Trophoblast cell (in vitro differentiated cells and primary cell): ENCODE measurements around the gene CCDC127.

ENCODE experiments used
- DNase-seq, 2 donors: peaks; one replicate each; pipeline ENCODE4 v3.0.0-alpha.2; 2016
- H2AFZ ChIP-seq: 2 replicates; pipeline ENCODE4 v1.6.1; 2013; ENCODE audit warnings: low read length, moderate library complexity, mild to moderate bottlenecking; ENCODE audit not compliant: insufficient read depth, poor library complexity
- H2AK5ac ChIP-seq: 2 replicates; pipeline ENCODE4 v1.6.1; 2013; ENCODE audit warnings: mild to moderate bottlenecking, low read length
- H2BK120ac ChIP-seq: 2 replicates; pipeline ENCODE4 v1.6.1; 2013; ENCODE audit warnings: low read length, mild to moderate bottlenecking, moderate library complexity; ENCODE audit not compliant: insufficient read depth, poor library complexity
- H2BK12ac ChIP-seq: 2 replicates; pipeline ENCODE4 v1.6.1; 2013; ENCODE audit warnings: mild to moderate bottlenecking, low read length, moderate library complexity
- H2BK5ac ChIP-seq: 2 replicates; pipeline ENCODE4 v1.6.1; 2013; ENCODE audit warnings: low read length, low read depth, moderate library complexity, mild to moderate bottlenecking; ENCODE audit not compliant: poor library complexity
- H3K14ac ChIP-seq: 2 replicates; pipeline ENCODE4 v1.6.1; 2013; ENCODE audit warnings: mild to moderate bottlenecking, low read length
- H3K18ac ChIP-seq: 2 replicates; pipeline ENCODE4 v1.6.1; 2013; ENCODE audit warnings: mild to moderate bottlenecking, low read length
- H3K23ac ChIP-seq: 2 replicates; pipeline ENCODE4 v1.6.1; 2013; ENCODE audit warnings: low read length
- H3K27ac ChIP-seq: 2 replicates; pipeline ENCODE4 v1.5.1; 2013; ENCODE audit warnings: low read depth, mild to moderate bottlenecking, inconsistent platforms, low read length, moderate library complexity
- H3K27me3 ChIP-seq: 2 replicates; pipeline ENCODE4 v1.6.1; 2013; ENCODE audit warnings: inconsistent platforms, mild to moderate bottlenecking, low read length, moderate library complexity; ENCODE audit not compliant: insufficient read depth
- H3K36me3 ChIP-seq, 2 experiments: 1 replicate in 1 of 2; 2 replicates in 1 of 2; pipeline ENCODE4 v1.6.1; 2013; ENCODE audit warnings: low read length in 2 of 2, mild to moderate bottlenecking in 2 of 2, moderate library complexity in 1 of 2; ENCODE audit not compliant: insufficient read depth in 2 of 2, control insufficient read depth in 1 of 2
- H3K4ac ChIP-seq: 2 replicates; pipeline ENCODE4 v1.6.1; 2013; ENCODE audit warnings: low read depth, mild to moderate bottlenecking, low read length, moderate library complexity
- H3K4me1 ChIP-seq, 2 experiments: 1 replicate in 1 of 2; 2 replicates in 1 of 2; pipeline ENCODE4 v1.6.1; 2013; ENCODE audit warnings: low read length in 2 of 2, mild to moderate bottlenecking in 2 of 2, moderate library complexity in 1 of 2; ENCODE audit not compliant: insufficient read depth in 2 of 2, control insufficient read depth in 1 of 2
- H3K4me2 ChIP-seq: 2 replicates; pipeline ENCODE4 v1.6.1; 2013; ENCODE audit warnings: inconsistent platforms, mild to moderate bottlenecking, low read length, moderate library complexity
- H3K4me3 ChIP-seq: 2 replicates; pipeline ENCODE4 v1.5.1; 2013; ENCODE audit warnings: mild to moderate bottlenecking, low read depth, low read length, inconsistent platforms
- H3K79me1 ChIP-seq: one replicate; pipeline ENCODE4 v1.6.1; 2013; ENCODE audit warnings: low read length
- H3K79me2 ChIP-seq: 2 replicates; pipeline ENCODE4 v1.6.1; 2013; ENCODE audit warnings: low read length, mild to moderate bottlenecking; ENCODE audit not compliant: control insufficient read depth, insufficient read depth, poor library complexity
- H3K9ac ChIP-seq: 2 replicates; pipeline ENCODE4 v1.6.1; 2013; ENCODE audit warnings: mild to moderate bottlenecking, low read length
- H3K9me3 ChIP-seq: 2 replicates; pipeline ENCODE4 v1.6.1; 2013; ENCODE audit warnings: low read depth, mild to moderate bottlenecking, control low read depth, inconsistent platforms, low read length; ENCODE audit not compliant: insufficient read depth
- H4K12ac ChIP-seq: 2 replicates; pipeline ENCODE4 v1.6.1; 2013; ENCODE audit warnings: low read depth, mild to moderate bottlenecking, low read length, moderate library complexity
- H4K8ac ChIP-seq: 2 replicates; pipeline ENCODE4 v1.6.1; 2013; ENCODE audit warnings: low read depth, mild to moderate bottlenecking, low read length, moderate library complexity
- H4K91ac ChIP-seq: one replicate; pipeline ENCODE4 v1.6.1; 2013; ENCODE audit warnings: low read depth, mild to moderate bottlenecking, low read length, moderate library complexity
- WGBS: extraction: QIAGEN DNeasy Blood & Tissue Kit; methylation state at CpG from one replicate; pipeline ENCODE4 v1.1.7; 2013; ENCODE audit warnings: missing lambda C conversion rate; ENCODE audit not compliant: insufficient read length, insufficient coverage; ENCODE audit errors: extremely low coverage; 5-methylcytosine and 5-hydroxymethylcytosine counted together

The CCDC127 gene

GRCh38 chr5:155651-156410 lies 62.1 kb downstream of the CCDC127 start:
- Histone ChIP-seq H3K18ac (no peak overlapping the region), H3K4me2 (no peak overlapping the region), H3K14ac (no peak overlapping the region), H3K23ac (no peak overlapping the region), H3K4me1 (no peaks in the 10 kb centered on the region), H3K36me3 (peaks cover 66 to 76% of the 10 kb centered on the region in 2 experiments), H3K79me2 (no peaks in the 10 kb centered on the region), H3K27me3 (no peaks in the 10 kb centered on the region), H2BK5ac (no peak overlapping the region), H3K4ac (no peak overlapping the region), H4K12ac (no peak overlapping the region), H3K9me3 (no peaks in the 10 kb centered on the region), H2AFZ (no peak overlapping the region), H2BK120ac (no peak overlapping the region), H4K8ac (no peak overlapping the region), H3K9ac (no peak overlapping the region), H2BK12ac (no peak overlapping the region), H3K4me3 (no peak overlapping the region), H2AK5ac (no peak overlapping the region), H3K79me1 (no peaks in the 10 kb centered on the region), H3K27ac (no peak overlapping the region), H4K91ac (no peak overlapping the region)
- no CpG with 5 or more reads among the region's 23 CpGs for whole genome bisulfite sequencing
- no peak for DNase-seq

GRCh38 chr5:154826-155225 lies 63.1 kb downstream of the CCDC127 start:
- H2BK5ac ChIP-seq, result no peak overlapping the region
- H3K4me3 ChIP-seq, result no peak overlapping the region
- no peaks in the 10 kb centered on the region for H3K4me1 ChIP-seq
- no peak overlapping the region for H4K91ac ChIP-seq
- H3K27ac ChIP-seq, result no peak overlapping the region
- H3K9me3 ChIP-seq, result no peaks in the 10 kb centered on the region
- no peak overlapping the region for H2AFZ ChIP-seq
- no peak overlapping the region for H4K12ac ChIP-seq
- no peaks in the 10 kb centered on the region for H3K27me3 ChIP-seq
- DNase-seq, result no peak
- no peak overlapping the region for H2BK120ac ChIP-seq
- WGBS, result no CpG with 5 or more reads among the region's 18 CpGs
- H3K4ac ChIP-seq, result no peak overlapping the region
- no peak overlapping the region for H3K14ac ChIP-seq
- H4K8ac ChIP-seq, result no peak overlapping the region
- peaks cover 58 to 69% of the 10 kb centered on the region in 2 experiments for H3K36me3 ChIP-seq
- H3K79me2 ChIP-seq, result no peaks in the 10 kb centered on the region
- no peak overlapping the region for H3K9ac ChIP-seq
- H3K79me1 ChIP-seq, result no peaks in the 10 kb centered on the region
- no peak overlapping the region for H2AK5ac ChIP-seq
- H2BK12ac ChIP-seq, result no peak overlapping the region
- H3K18ac ChIP-seq, result no peak overlapping the region
- no peak overlapping the region for H3K4me2 ChIP-seq
- H3K23ac ChIP-seq, result no peak overlapping the region

DNA sequence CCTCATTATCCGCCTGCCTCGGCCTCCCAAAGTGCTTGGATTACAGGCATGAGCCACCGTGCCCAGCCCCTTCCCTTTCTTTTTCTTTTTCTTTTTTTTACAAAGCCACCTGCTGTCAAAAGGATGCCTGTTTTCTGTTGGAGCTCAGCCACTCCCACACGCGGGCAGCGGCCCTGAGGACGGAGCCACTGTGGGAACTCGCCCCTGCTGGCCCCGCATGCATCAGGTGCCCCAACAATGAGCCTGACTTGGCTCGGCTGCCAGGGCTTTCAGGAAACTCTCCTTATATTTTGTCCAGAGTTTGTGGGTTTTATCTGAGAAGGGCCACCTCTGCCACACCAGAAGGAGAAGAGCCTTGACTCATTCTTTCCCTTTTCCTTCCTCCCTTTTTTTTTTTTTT lies 63.7 kb downstream of the CCDC127 start:
- Histone ChIP-seq H2AK5ac (no peak overlapping the region), H3K4me2 (no peak overlapping the region), H2BK120ac (no peak overlapping the region), H3K4me3 (no peak overlapping the region), H3K9ac (no peak overlapping the region), H3K4ac (no peak overlapping the region), H2BK5ac (no peak overlapping the region), H3K27ac (no peak overlapping the region), H3K79me1 (no peaks in the 10 kb centered on the region), H3K79me2 (no peaks in the 10 kb centered on the region), H3K18ac (no peak overlapping the region), H3K14ac (no peak overlapping the region), H2BK12ac (no peak overlapping the region), H3K9me3 (no peaks in the 10 kb centered on the region), H3K4me1 (no peaks in the 10 kb centered on the region), H4K91ac (no peak overlapping the region), H3K36me3 (peaks cover 54 to 64% of the 10 kb centered on the region in 2 experiments), H3K27me3 (no peaks in the 10 kb centered on the region), H4K12ac (no peak overlapping the region), H4K8ac (no peak overlapping the region), H3K23ac (no peak overlapping the region), H2AFZ (no peak overlapping the region)
- no CpG with 5 or more reads among the region's 10 CpGs for WGBS
- no peak for DNase-seq

DNA sequence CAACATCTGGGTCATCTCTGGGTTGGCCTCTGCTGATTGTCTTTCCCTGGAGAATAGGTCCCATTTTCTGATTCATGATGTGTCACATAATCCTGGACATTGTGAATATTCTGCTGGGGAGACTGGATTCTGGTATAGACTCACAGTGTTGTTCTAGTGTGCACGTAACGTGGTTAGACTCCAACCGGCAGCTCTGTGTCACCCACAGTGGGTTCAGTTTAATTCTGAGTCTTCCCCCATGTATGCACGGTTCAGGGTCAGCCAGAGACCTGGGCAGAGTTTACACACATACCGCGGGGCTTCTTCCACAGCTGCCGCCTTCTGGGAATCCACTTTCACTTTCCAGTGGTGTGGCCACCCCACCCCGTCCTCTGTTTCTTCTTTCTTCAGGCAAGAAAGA lies 64.7 kb downstream of the CCDC127 start:
- no peak for DNase-seq
- WGBS, result no CpG with 5 or more reads among the region's 8 CpGs
- no peak overlapping the region for H3K18ac ChIP-seq

More for the DNA sequence above, 64.7 kb downstream of the CCDC127 start:
- no peak overlapping the region for H2BK120ac ChIP-seq
- H2BK12ac ChIP-seq, result no peak overlapping the region
- no peak overlapping the region for H3K23ac ChIP-seq
- H3K4ac ChIP-seq, result no peak overlapping the region
- H3K27ac ChIP-seq, result no peak overlapping the region
- no peaks in the 10 kb centered on the region for H3K79me2 ChIP-seq
- H4K12ac ChIP-seq, result no peak overlapping the region
- H3K9ac ChIP-seq, result no peak overlapping the region
- no peak overlapping the region for H3K4me3 ChIP-seq
- no peak overlapping the region for H4K91ac ChIP-seq
- no peak overlapping the region for H3K4me2 ChIP-seq
- H2AK5ac ChIP-seq, result no peak overlapping the region
- peaks cover 49 to 55% of the 10 kb centered on the region in 2 experiments for H3K36me3 ChIP-seq
- H3K4me1 ChIP-seq, result no peaks in the 10 kb centered on the region
- no peaks in the 10 kb centered on the region for H3K9me3 ChIP-seq
- no peak overlapping the region for H2BK5ac ChIP-seq
- H3K14ac ChIP-seq, result no peak overlapping the region
- no peak overlapping the region for H4K8ac ChIP-seq
- no peak overlapping the region for H2AFZ ChIP-seq
- no peaks in the 10 kb centered on the region for H3K27me3 ChIP-seq
- no peaks in the 10 kb centered on the region for H3K79me1 ChIP-seq
